GM18508 (cell line): Measurements from ENCODE around the gene RGMA.
"Not testable (repeated sequence)": the region's sequence is repeated elsewhere in the genome, so short reads cannot be mapped to it uniquely, and the experiment has no call there.

ENCODE experiments used
- ATAC-seq: cut with Tn5 transposase; IDR thresholded peaks from one replicate; pipeline ENCODE4 v1.9.1; 2021; ENCODE audit warnings: moderate number of reproducible peaks; ENCODE audit not compliant: insufficient read depth, unreplicated experiment

The RGMA gene

GRCh38 chr15:93068581-93069199, 20.3 kb downstream of the RGMA start:
- ATAC-seq, result no peak

DNA sequence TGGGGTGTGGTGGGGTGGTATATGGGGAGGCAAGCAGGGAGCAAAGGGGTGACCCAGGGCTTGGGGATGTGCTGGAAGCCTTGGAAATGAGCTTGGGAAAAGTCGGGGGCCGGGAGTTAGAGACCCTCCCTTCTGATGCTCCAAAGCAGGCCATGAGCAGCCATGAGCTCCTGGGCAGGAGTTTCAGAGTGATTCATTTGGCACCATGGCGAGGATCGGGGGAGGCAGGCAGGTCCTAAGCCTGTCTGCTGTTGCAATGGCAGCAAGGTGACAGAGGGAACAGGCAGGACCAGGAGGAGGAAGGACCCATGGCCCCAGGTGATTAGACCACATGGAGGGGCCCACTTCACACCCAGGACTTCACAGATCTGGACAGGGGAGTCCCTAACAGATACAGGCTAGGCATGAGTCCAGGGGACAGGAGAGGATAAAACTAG, 21.3 kb downstream of the RGMA start:
- no peak for ATAC-seq

DNA sequence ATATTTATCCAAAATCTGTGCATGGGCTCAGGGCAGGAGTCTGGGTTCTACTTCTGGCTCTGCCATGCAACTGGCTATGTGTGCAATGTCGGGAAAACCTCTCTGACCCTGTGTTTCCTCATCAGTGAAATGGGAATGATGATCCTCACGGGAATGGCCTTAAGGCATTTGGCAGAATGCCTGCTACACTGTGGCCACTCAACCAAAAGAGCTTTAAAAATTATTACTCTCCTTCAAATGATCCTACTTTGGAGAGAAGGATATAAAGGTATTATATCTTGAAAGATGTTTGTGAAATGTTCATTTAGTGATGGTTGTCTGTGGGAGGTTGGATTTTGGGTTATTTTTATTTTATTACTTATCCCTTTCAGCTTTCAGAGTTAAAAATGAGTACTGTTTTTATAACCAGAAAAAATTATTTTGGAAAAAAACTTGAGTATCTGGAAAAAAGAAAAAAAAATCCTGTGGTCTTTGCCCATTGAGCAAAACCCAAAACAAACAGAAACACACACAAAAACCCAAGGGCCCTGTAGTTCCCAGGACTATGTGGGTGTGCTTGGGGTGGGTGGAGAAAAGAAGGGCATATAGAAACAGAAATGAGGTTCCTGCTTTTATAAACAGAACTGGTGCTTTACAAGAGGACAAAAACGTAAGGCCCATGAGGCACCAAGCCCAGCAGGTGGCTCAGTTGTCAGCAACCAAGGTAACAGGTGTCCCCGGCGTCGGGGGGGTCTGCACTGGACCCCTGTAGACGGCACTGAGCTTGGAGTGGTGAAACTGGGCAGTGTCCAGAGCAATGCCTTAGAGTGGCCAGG, 22.0 kb downstream of the RGMA start:
- no peak for ATAC-seq

GRCh38 chr15:93066224-93066681, 22.8 kb downstream of the RGMA start:
- no peak for ATAC-seq

- no peak for ATAC-seq
Observed at GRCh38 chr15:93065641-93066045, 23.4 kb downstream of the RGMA start.

DNA sequence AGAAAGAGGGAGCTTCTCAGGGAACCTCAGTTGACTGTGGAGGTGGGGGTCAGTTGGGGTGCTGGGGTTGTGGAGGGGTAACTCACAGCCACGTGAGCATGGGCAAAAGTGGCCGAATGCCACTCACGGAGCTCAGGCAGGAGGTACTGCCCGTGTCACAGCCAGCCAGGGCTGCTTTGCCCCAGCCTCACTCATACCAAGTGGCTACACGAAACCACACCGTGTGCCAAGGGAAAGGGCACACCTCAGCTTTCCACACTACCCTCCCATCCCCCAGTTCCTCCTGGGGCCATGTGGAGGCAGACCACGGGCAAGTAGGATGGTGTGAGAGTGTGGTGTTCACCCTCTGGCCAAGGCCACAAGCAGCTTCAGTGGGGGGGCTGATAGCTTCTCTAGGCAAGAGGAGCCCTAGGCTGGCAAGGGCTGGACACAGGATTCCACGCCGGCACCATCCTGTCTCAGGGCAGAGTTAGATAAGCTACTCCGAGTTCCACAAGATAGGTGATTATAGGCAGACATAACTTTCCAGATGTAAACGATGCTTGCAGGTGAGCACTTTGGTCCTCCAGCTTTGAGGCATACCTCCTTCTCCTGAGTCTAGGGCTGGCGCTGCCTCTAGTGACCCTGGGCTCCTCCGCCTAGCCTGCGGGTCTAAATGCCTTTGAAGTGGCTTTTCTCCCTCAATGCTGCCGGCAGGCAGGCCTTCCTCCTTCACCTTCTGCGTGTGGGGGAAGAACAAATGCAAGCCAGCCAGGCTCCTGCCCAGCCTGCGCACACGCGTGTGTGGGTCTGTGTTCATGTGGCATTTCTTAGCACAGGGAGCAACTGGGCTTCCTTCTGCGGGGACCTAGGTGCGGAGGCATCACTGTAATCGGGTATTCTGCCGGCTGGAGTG, 25.0 kb downstream of the RGMA start:
- no peak for ATAC-seq

- no peak for ATAC-seq
Observed at GRCh38 chr15:93063262-93063671, 25.7 kb downstream of the RGMA start.

- ATAC-seq, result not testable (repeated sequence)
Observed at GRCh38 chr15:93062628-93063261, 26.3 kb downstream of the RGMA start.

- ATAC-seq, result no peak
Observed at GRCh38 chr15:93060336-93061248, 28.4 kb downstream of the RGMA start.

- ATAC-seq, result no peak
Observed at GRCh38 chr15:93059442-93059841, 29.6 kb downstream of the RGMA start.

GRCh38 chr15:93058904-93059427, 30.0 kb downstream of the RGMA start:
- no peak for ATAC-seq

- no peak for ATAC-seq
Observed at GRCh38 chr15:93058128-93058527, 30.9 kb downstream of the RGMA start.

- no peak for ATAC-seq
Observed at GRCh38 chr15:93057618-93058017, 31.4 kb downstream of the RGMA start.

DNA sequence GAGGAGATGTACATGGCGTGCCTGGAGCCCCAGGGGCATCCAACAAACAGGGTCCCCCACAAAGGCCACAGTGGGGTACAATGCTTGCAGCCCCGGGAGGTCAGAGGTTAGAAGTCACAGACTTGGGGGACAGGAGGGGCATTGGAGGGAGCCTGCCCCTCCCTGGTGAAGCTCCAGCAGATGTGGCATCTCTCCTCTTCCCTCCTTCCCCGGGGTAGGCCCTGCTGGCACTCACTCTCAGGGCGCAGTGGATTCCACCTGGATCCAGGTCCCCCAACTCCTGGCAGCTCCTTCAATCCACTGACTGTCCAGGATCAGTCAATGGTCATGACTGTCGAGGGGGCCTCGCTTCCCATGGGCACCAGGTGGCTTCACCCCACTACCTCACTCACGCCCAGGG, 32.2 kb downstream of the RGMA start:
- ATAC-seq, result no peak

- ATAC-seq, result no peak
Observed at GRCh38 chr15:93055211-93055610, 33.8 kb downstream of the RGMA start.

- ATAC-seq, result no peak
Observed at GRCh38 chr15:93052090-93052879, 36.7 kb downstream of the RGMA start.

- no peak for ATAC-seq
Observed at GRCh38 chr15:93051236-93052089, 37.5 kb downstream of the RGMA start.
